CD14-positive monocyte (primary cell): Measurements from ENCODE around the gene CHST11. TPM values are rescaled to one million over a fixed set of nuclear protein-coding genes. Genes with fewer than 3 reads are reported as not detected.
A peak's percentile ranks its signal among the peaks of the same experiment; 100 is the strongest.

Experiments
- DNase-seq, 3 donors: peaks; one replicate each; pipeline ENCODE4 v3.0.0-alpha.2; 2011 to 2022
- H2AFZ ChIP-seq: 2 replicates; pipeline ENCODE4 v1.6.0; 2012; ENCODE audit warnings: mild to moderate bottlenecking, low read depth, low read length, inconsistent platforms; ENCODE audit not compliant: insufficient read depth, poor library complexity, severe bottlenecking
- H3K27ac ChIP-seq, 2 donors: 1 replicate in 1 of 2; 2 replicates in 1 of 2; pipeline ENCODE4 v1.5.1; 2012 to 2013; ENCODE audit warnings: low read length in 2 of 2, control low read depth in 1 of 2, inconsistent platforms in 1 of 2, low read depth in 1 of 2, mild to moderate bottlenecking in 1 of 2
- H3K27me3 ChIP-seq, 2 donors: one replicate each; pipeline versions ENCODE4 v1.6.0 to v1.6.1; 2011 to 2013; ENCODE audit warnings: low read length in 2 of 2; ENCODE audit not compliant: control insufficient read depth in 2 of 2, insufficient read depth in 2 of 2
- H3K36me3 ChIP-seq, 2 donors: replicated peaks in 1 of 2; 1 replicate in 1 of 2; 2 replicates in 1 of 2; pipeline versions ENCODE4 v1.5.1 to v1.6.1; 2012 to 2013; ENCODE audit warnings: low read length in 2 of 2, control low read depth in 1 of 2, inconsistent platforms in 1 of 2, mild to moderate bottlenecking in 1 of 2; ENCODE audit not compliant: insufficient read depth in 2 of 2, control insufficient read depth in 1 of 2
- H3K4me1 ChIP-seq, 2 donors: 1 replicate in 1 of 2; 2 replicates in 1 of 2; pipeline versions ENCODE4 v1.5.1 to v1.6.1; 2012 to 2013; ENCODE audit warnings: low read length in 2 of 2, control low read depth in 1 of 2, inconsistent platforms in 1 of 2, mild to moderate bottlenecking in 1 of 2, moderate library complexity in 1 of 2; ENCODE audit not compliant: insufficient read depth in 2 of 2, control insufficient read depth in 1 of 2
- H3K4me2 ChIP-seq: replicated peaks from 2 replicates; pipeline ENCODE3; 2012; ENCODE audit warnings: low read length, moderate library complexity, mild to moderate bottlenecking; ENCODE audit not compliant: poor library complexity, severe bottlenecking; ENCODE audit errors: extremely low read depth
- H3K4me3 ChIP-seq, 3 experiments: fragments of 200-600 bp in 1 of 3; sonication (generic) in 1 of 3; replicated peaks in 1 of 3; 1 replicate in 2 of 3; 2 replicates in 1 of 3; pipeline ENCODE4 v1.5.1; 2011 to 2013; ENCODE audit warnings: low read length in 3 of 3, mild to moderate bottlenecking in 3 of 3, control low read depth in 2 of 3, low read depth in 2 of 3, inconsistent platforms in 1 of 3, moderate library complexity in 1 of 3
- H3K79me2 ChIP-seq: 2 replicates; pipeline ENCODE4 v1.6.0; 2012; ENCODE audit warnings: mild to moderate bottlenecking, control low read depth, inconsistent platforms, low read length, moderate library complexity; ENCODE audit not compliant: insufficient read depth
- H3K9ac ChIP-seq: 2 replicates; pipeline ENCODE4 v1.6.0; 2017; ENCODE audit warnings: low read length, mild to moderate bottlenecking; ENCODE audit not compliant: insufficient read depth, poor library complexity, severe bottlenecking
- H3K9me3 ChIP-seq, 2 donors: replicated peaks in 1 of 2; 1 replicate in 1 of 2; 2 replicates in 1 of 2; pipeline versions ENCODE4 v1.5.1 to v1.6.1; 2012 to 2013; ENCODE audit warnings: low read length in 2 of 2, control low read depth in 1 of 2; ENCODE audit not compliant: control insufficient read depth in 1 of 2, insufficient read depth in 1 of 2
- H4K20me1 ChIP-seq: 2 replicates; pipeline ENCODE4 v1.6.0; 2012; ENCODE audit warnings: mild to moderate bottlenecking, low read length, control low read depth, moderate library complexity; ENCODE audit not compliant: insufficient read depth
- H3K27ac Mint-ChIP-seq, 7 donors: one replicate each; pipeline ENCODE4 v1.8.0; 2020; ENCODE audit warnings: mild to moderate bottlenecking in 7 of 7, mixed read lengths in 7 of 7, moderate library complexity in 6 of 7, inconsistent platforms in 2 of 7
- H3K27me3 Mint-ChIP-seq, 3 donors: one replicate each; pipeline ENCODE4 v1.8.0; 2021 to 2022; ENCODE audit warnings: low read depth in 3 of 3, mild to moderate bottlenecking in 3 of 3, mixed read lengths in 3 of 3, moderate library complexity in 3 of 3, inconsistent platforms in 1 of 3
- H3K36me3 Mint-ChIP-seq, 2 donors: one replicate each; pipeline ENCODE4 v1.8.0; 2020; ENCODE audit warnings: mixed read lengths in 2 of 2, inconsistent platforms in 1 of 2, mild to moderate bottlenecking in 1 of 2
- H3K4me1 Mint-ChIP-seq: one replicate; pipeline ENCODE4 v1.8.0; 2020; ENCODE audit warnings: mild to moderate bottlenecking, mixed read lengths
- H3K4me3 Mint-ChIP-seq, 2 donors: one replicate each; pipeline ENCODE4 v1.8.0; 2020; ENCODE audit warnings: mild to moderate bottlenecking in 2 of 2, mixed read lengths in 2 of 2, moderate library complexity in 1 of 2
- H3K9me3 Mint-ChIP-seq, 7 donors: one replicate each; pipeline ENCODE4 v1.8.0; 2020 to 2022; ENCODE audit warnings: mixed read lengths in 7 of 7, mild to moderate bottlenecking in 6 of 7, moderate library complexity in 6 of 7, inconsistent platforms in 2 of 7
- CTCF ChIP-seq: fragments of 200-600 bp; IDR thresholded peaks from one replicate; pipeline ENCODE4 v1.8.0; 2022; ENCODE audit warnings: antibody characterized with exemption, mild to moderate bottlenecking
- WGBS: methylation state at CpG from one replicate; pipeline ENCODE4 v1.1.5; 2013; ENCODE audit warnings: missing lambda C conversion rate; ENCODE audit not compliant: insufficient coverage; 5-methylcytosine and 5-hydroxymethylcytosine counted together
- intact Hi-C, 2 donors: fragments of 100-400 bp; cut with micrococcal nuclease; formaldehyde crosslinking; loops; one replicate each; pipeline versions ENCODE4 v1.15.0 to v1.15.1; 2023
- polyA plus RNA-seq, 3 donors: library from polyadenylated mRNA; depleted of rRNA in 1 of 3; unstranded in 2 of 3; stranded (reverse) in 1 of 3; fragments of 300-500 nt in 2 of 3; fragments of >200 nt in 1 of 3; fragmentation: Illumina TruSeq in 2 of 3; gene quantifications; 1 replicate in 2 of 3; 2 replicates in 1 of 3; pipeline ENCODE4 v1.2.3, GENCODE V29; 2012 to 2021

The CHST11 gene
- polyA plus RNA-seq, 3 donors: 44.4 to 66.6 (median 48.4) TPM

GRCh38 chr12:104515899-104516298 is 59.2 kb downstream of the CHST11 start:
- Histone ChIP-seq H2AFZ (no peak overlapping the region), H3K4me2 (no peak overlapping the region), H3K36me3 (peaks cover 0 to 10% of the 10 kb centered on the region in 2 donors), H3K9me3 (no peaks in the 10 kb centered on the region), H3K79me2 (peaks cover 100% of the 10 kb centered on the region), H3K9ac (no peak overlapping the region), H3K27me3 (no peaks in the 10 kb centered on the region), H3K4me1 (peaks cover 26 to 31% of the 10 kb centered on the region in 2 donors), H3K27ac (no peak overlapping the region), H3K4me3 (no peak overlapping the region), H4K20me1 (peaks cover 99% of the 10 kb centered on the region)
- 33% methylated on average over 1 of the region's 1 CpG for WGBS
- no peak for TF ChIP-seq CTCF
- intact Hi-C loops: no loop called here
- Mint-ChIP-seq H3K9me3 (peaks cover 0 to 3% (median 0%) of the 10 kb centered on the region in 7 donors), H3K27me3 (peaks cover 0 to under 1% (median 0%) of the 10 kb centered on the region in 3 donors), H3K27ac (peak overlapping the region in 1 of 7 donors; percentile 7), H3K36me3 (peaks cover 10 to 20% of the 10 kb centered on the region in 2 donors), H3K4me3 (no peak overlapping the region), H3K4me1 (peaks cover 69% of the 10 kb centered on the region)
- DNase-seq: no peak

DNA sequence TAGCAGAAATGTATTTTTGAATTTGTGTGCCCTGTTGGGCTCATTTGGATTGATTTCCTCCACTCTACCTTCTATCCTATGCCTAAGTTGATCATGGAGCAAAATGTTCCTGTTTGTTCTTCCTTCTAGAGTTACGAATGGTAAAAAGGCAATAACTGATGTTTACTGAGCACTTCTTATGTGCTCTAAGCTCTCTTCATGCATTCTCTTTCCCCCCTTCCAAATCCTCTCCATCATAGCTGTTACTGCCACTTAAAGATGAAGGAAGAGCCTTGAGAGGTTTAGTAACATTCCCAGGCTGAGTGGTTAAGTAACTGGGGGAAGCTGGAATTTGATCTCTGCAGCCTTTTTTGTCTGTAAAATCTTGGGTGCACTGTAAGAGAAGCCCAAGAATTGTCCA is 60.1 kb downstream of the CHST11 start:
- TF ChIP-seq CTCF: no peak
- Mint-ChIP-seq H3K27me3 (peaks cover 0 to 2% (median 0%) of the 10 kb centered on the region in 3 donors), H3K4me1 (peaks cover 70% of the 10 kb centered on the region), H3K36me3 (peaks cover 14 to 20% of the 10 kb centered on the region in 2 donors), H3K27ac (peak overlapping the region in 1 of 7 donors; percentile 60), H3K9me3 (peaks cover 0 to 3% (median 0%) of the 10 kb centered on the region in 7 donors), H3K4me3 (no peak overlapping the region)
- peaks cover 100% of the 10 kb centered on the region for H3K79me2 ChIP-seq
- no peak overlapping the region for H3K27ac ChIP-seq
- peaks cover 99% of the 10 kb centered on the region for H4K20me1 ChIP-seq
- intact Hi-C loops: no loop called here
- H2AFZ ChIP-seq: no peak overlapping the region
- peaks cover 0 to 10% of the 10 kb centered on the region in 2 donors for H3K36me3 ChIP-seq
- H3K9ac ChIP-seq: no peak overlapping the region
- no peak overlapping the region for H3K4me3 ChIP-seq
- peaks cover 25 to 31% of the 10 kb centered on the region in 2 donors for H3K4me1 ChIP-seq
- DNase-seq: no peak
- H3K27me3 ChIP-seq: no peaks in the 10 kb centered on the region
- no CpG with 5 or more reads among the region's 1 CpG for WGBS
- H3K9me3 ChIP-seq: no peaks in the 10 kb centered on the region
- no peak overlapping the region for H3K4me2 ChIP-seq
